A172 (cell line): ENCODE results near the gene MGP. TPM values are rescaled to one million over a fixed set of nuclear protein-coding genes. Genes with fewer than 3 reads are reported as not detected.
A peak's percentile ranks its signal among the peaks of the same experiment; 100 is the strongest.

ENCODE experiments used
- DNase-seq: peaks from one replicate; pipeline ENCODE4 v3.0.0-alpha.2; 2015; ENCODE audit warnings: low spot score
- total RNA-seq: library from RNA; depleted of rRNA; stranded (reverse); fragments of >200 nt; shearing (Covaris generic); gene quantifications from 2 replicates; pipeline ENCODE4 v1.2.3, GENCODE V29; 2014; rRNA removed

MGP gene
- total RNA-seq: 0.09 TPM in 1 of 2 replicates, not detected in the other

GRCh38 chr12:14885718-14886221 lies at the start of gene MGP:
MGP (minus strand) TSS chr12:14885854; CDS start chr12:14885791, 63 bp downstream.
- DNase-seq: peak; percentile 29

DNA sequence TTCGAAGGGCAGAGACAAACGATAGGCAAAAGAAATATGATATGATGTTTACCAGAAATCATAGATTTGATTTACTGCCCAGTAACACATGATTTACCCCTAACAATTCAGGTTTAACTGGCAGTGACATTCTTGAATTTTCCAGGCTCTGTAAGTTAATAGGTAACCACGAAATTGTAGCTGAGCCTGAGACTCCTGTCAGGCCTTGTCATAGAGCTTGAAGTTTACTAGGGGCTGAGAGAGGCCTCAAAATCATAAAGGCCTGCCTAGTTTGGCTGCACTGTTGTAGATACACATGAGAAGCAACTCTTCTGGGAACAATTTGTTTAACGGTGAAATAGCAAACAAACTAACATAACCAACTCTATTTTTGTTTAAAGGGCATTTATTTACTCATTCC lies 49.4 kb upstream of the MGP start:
- no peak for DNase-seq

DNA sequence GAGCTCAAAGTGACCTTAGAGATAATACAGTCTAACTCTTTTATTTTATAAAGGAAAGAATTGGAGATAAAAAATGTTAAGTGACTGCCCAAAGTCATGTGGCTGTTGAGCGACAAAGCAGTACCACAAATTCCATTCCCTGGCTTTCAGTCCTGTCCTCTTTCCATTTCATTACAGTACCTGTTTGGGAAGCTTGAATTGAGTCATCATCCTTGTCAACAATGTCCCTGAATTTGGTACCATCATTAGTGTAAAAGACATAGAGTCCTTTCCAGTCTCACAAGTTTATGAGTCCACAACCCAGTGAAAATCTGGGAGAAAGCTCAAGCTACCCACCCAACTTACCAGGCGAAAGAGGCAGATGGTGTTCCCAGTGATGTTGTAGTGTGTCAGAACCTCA lies 48.9 kb upstream of the MGP start:
- no peak for DNase-seq

- DNase-seq: no peak
Measured at GRCh38 chr12:14931791-14932560, 46.3 kb upstream of the MGP start.

GRCh38 chr12:14931359-14931758 lies 45.7 kb upstream of the MGP start:
- no peak for DNase-seq

DNA sequence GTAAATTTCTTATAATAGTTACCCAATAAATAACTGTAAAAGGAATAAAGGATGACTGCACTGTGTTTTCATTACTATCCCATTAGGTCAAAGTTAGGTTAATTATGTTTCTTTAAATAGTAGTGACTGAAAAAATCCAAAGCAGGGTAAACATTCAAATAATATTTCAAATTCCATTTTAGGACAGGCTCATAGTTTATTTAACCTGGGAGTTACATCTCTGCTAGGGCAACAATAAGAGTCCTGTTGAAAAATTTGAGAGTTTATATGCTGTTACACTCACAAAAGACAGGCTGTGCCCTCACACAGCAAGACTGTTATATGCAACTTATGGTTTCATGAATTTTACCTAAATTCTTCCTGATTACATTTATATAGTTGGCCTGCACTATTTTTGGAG lies 44.6 kb upstream of the MGP start:
- no peak for DNase-seq

- no peak for DNase-seq
Measured at GRCh38 chr12:14928931-14929330, 43.3 kb upstream of the MGP start.

DNA sequence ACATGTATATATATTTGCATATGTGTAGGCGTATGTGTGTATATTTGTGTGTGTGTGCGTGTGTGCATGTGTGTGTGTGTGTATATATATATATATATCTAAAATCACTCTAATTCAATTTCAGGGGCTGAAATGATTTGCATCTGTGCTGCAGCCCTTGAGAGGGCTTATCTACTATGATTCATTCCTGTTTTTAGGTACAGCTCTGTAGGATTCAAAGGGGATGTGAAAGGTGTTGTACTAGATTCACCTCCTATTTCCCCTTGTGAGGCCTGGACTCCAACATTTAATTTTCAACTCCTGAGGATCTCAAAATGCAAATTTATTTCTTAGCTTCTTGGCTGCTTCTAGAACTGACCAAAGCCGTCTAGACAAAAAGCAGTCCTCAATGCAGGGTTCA lies 41.6 kb upstream of the MGP start:
- no peak for DNase-seq

DNA sequence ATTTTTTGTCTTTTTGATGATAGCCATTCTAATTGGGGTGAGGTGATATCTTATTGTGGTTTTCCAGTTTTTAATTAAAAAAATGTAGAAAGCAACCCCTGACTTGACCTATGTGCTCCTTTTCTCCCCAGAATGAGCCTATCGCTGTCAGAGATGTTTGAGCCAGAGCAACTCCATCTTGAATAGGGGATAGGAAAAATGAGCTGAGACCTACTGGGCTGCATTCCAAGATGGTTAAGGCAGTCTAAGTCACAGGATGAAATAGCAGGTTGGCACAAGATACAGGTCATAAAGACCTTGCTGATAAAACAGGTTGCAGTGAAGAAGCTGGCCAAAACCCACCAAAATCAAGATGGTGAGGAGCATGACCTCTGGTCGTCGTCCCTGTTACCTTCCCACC lies 38.9 kb upstream of the MGP start:
- DNase-seq: no peak

- no peak for DNase-seq
Measured at GRCh38 chr12:14923944-14924343, 38.3 kb upstream of the MGP start.

DNA sequence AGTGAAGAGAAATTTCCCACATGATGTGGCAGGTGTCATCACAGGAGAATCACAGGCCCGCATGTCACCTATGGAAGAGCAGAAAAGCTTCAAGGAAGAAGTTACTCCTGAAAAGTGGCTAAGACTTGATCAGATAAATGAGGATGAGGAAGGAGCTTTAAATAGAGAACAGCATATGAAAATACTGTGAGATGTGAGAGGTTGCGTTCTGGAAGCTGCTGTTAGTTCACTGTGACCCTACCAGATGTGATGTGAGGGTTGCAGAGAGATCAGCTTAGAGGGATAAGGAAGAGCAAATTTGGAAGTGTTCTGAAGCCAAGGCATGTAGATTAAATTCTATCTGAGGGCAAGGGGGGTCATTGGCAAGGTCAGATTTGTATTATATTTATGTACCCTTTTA lies 35.6 kb upstream of the MGP start:
- no peak for DNase-seq

GRCh38 chr12:14920475-14921126 lies 34.9 kb upstream of the MGP start:
- no peak for DNase-seq

GRCh38 chr12:14919455-14919854 lies 33.8 kb upstream of the MGP start:
- DNase-seq: no peak

DNA sequence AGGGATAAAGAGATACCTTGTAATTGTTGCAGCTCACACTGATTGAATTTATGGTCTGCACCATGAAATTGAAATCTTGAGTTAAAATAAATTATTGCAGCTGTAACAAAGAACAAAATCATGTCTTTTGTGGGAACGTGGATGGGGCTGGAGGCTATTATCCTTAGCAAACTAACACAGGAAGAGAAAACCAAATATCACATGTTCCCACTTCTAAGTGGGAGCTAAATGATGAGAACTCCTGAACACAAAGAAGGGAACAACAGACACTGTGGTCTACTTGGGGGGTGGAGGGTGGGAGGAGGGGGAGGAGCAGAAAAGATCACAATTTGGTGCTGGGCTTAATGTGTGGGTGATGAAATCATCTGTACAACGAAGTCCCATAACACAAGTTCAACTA lies 30.1 kb upstream of the MGP start:
- no peak for DNase-seq

GRCh38 chr12:14913381-14913781 lies 27.7 kb upstream of the MGP start:
- no peak for DNase-seq

- no peak for DNase-seq
Measured at GRCh38 chr12:14911131-14911530, 25.5 kb upstream of the MGP start.

GRCh38 chr12:14910090-14910915 lies 24.6 kb upstream of the MGP start:
- DNase-seq: peak; percentile 35

DNA sequence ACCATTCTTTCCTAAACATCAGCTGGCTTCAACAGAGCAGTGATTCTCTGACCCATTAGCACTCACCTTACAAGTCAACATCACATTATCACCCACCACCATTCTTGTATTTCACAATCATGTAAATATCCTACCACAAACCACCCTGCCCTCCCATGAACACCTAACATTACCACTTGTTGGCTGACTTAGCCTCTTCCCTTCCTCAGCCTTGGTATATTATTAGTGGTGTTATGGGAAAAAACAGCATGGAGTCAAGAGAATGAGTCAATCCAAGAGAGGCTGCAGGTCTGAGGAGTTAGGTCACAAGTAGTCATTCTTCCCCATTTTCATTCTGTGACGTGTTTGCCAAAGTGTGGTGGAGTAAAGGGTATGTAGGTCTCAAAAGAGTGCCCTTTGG lies 22.3 kb upstream of the MGP start:
- no peak for DNase-seq

DNA sequence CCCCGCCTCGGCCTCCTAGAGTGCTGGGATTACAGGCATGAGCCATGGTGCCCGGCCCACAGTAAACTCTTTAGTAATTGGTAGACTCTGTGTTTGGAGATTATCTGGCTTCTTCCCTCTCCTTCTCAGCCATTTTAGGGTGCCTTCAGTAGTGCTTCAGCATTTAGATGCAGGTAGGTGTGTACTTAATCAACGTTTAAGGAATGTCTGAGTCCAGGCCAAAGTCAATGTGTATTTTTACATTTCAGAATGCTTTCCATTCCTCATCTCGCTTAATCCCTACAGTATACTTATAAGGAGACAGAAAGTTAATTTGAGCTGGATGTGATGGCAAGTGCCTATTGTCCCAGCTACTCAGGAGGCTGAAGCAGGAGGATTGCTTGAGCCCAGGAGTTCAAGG lies 20.5 kb upstream of the MGP start:
- no peak for DNase-seq

DNA sequence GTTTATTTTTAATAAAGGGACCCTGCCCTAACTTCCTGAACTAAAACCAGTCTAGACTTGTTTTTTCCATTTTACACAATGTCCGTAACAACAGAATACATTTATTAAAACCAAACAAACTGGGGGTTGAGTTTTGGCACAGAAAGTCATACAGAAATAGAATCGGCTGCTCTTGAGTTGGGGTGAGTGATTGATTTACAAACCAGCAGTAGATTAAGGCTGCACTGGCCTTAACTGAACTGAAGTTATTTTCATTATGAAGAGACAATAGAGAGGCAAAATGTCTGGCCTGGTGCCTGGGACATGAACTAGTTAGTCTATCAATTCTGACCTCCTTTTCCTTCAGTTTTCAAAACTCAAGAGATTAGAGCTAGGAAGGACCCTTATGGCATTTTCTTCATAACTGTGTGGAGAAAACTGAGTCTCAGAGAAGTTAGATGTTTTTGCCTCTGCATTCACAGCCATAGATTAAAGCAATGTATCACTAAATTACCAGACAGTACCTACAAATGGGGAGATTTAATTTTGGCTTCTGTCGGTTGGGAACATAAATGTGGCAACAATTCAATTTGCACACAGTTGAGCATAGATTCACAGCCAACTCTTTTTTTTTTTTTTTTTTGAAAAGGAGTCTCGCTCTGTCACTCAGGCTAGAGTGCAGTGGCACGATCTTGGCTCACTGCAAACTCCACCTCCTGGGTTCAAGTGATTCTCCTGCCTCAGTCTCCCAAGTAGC lies 19.8 kb upstream of the MGP start:
- no peak for DNase-seq

DNA sequence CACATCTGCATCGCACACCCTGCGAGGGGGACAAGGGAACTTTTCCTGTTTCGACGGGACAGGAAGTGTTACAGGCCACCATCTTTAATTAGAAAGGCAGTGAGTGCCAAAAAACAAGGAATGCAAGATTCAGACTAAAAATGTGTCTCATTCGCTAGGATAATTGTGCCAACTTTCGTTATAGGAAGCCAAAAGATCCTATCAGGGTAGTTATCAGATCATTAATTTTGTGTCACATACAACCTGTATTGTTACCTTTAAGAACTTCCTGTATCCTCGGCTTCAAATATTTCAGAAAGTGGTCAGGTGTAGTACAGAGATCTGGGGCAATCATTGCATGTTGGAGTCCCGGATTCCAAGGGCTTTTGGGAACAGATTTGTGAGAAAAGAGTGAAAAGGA lies 19.2 kb upstream of the MGP start:
- no peak for DNase-seq
